Forelimb muscle (tissue), 1 donor: Measurements from ENCODE around the gene BSCL2. TPM values are rescaled to one million over a fixed set of nuclear protein-coding genes. Genes with fewer than 3 reads are reported as not detected.
"Not testable (repeated sequence)": the region's sequence is repeated elsewhere in the genome, so short reads cannot be mapped to it uniquely, and the experiment has no call there.

ENCODE experiments used
- DNase-seq: peaks from one replicate; pipeline ENCODE4 v3.0.0-alpha.2; 2013; ENCODE audit warnings: low read depth
- polyA plus RNA-seq: library from polyadenylated mRNA; unstranded; fragments of 120-200 nt; gene quantifications from one replicate; pipeline ENCODE4 v1.2.1, GENCODE V29; 2013; ENCODE audit not compliant: insufficient read length

Gene BSCL2
- polyA plus RNA-seq, 1 donor: 16.5 TPM

- DNase-seq: no peak
These were observed 50.3 kb downstream of the BSCL2 start for GRCh38 chr11:62656796-62657429.

- DNase-seq: no peak
These were observed 52.9 kb downstream of the BSCL2 start for GRCh38 chr11:62654297-62654696.

- no peak for DNase-seq
These were observed 54.8 kb downstream of the BSCL2 start for GRCh38 chr11:62652161-62653006.

GRCh38 chr11:62650283-62650682 is 56.9 kb downstream of the BSCL2 start:
- DNase-seq: not testable (repeated sequence)

GRCh38 chr11:62649486-62649885 is 57.7 kb downstream of the BSCL2 start:
- DNase-seq: no peak

GRCh38 chr11:62648967-62649364 is 58.3 kb downstream of the BSCL2 start:
- no peak for DNase-seq

GRCh38 chr11:62648185-62648966 is 58.8 kb downstream of the BSCL2 start:
- no peak for DNase-seq

- no peak for DNase-seq
These were observed 59.6 kb downstream of the BSCL2 start for GRCh38 chr11:62647609-62648005.

GRCh38 chr11:62646825-62647608 is 60.2 kb downstream of the BSCL2 start:
- DNase-seq: no peak

- peak; percentile 90 for DNase-seq
These were observed 61.0 kb downstream of the BSCL2 start, which contains the start of gene GANAB for GRCh38 chr11:62645946-62646824. TSS of gene GANAB (minus strand) at chr11:62646613. CDS start at chr11:62646599, 14 bp downstream.

- DNase-seq: no peak
These were observed 61.6 kb downstream of the BSCL2 start for GRCh38 chr11:62645671-62645945.

- DNase-seq: no peak
These were observed 63.0 kb downstream of the BSCL2 start for GRCh38 chr11:62644220-62644619.

Other genes with a start within 250 kb of the BSCL2 start
- 240 TPM for gene AHNAK, start 160.6 kb downstream of the BSCL2 start, polyA plus RNA-seq
- 3,650 TPM for gene EEF1G, start 133.5 kb downstream of the BSCL2 start, polyA plus RNA-seq
- 11.2 TPM for gene TUT1, start 115.9 kb downstream of the BSCL2 start, polyA plus RNA-seq
- gene MTA2, start 105.6 kb downstream of the BSCL2 start, polyA plus RNA-seq: 38.7 TPM
- gene EML3, start 94.6 kb downstream of the BSCL2 start, polyA plus RNA-seq: 15.3 TPM
- 1.4 TPM for gene ROM1, start 94.2 kb downstream of the BSCL2 start, polyA plus RNA-seq
- gene B3GAT3, start 85.4 kb downstream of the BSCL2 start, polyA plus RNA-seq: 21.9 TPM
- 142 TPM for gene GANAB, start 60.8 kb downstream of the BSCL2 start, polyA plus RNA-seq
- 10.9 TPM for gene INTS5, start 54.1 kb downstream of the BSCL2 start, polyA plus RNA-seq
- gene C11orf98, start 42.2 kb downstream of the BSCL2 start, polyA plus RNA-seq: 29.4 TPM
- 2.8 TPM for gene CSKMT, start 42.1 kb downstream of the BSCL2 start, polyA plus RNA-seq
- gene UQCC3, start 35.8 kb downstream of the BSCL2 start, polyA plus RNA-seq: 5.5 TPM
- gene LBHD1, start 35.2 kb downstream of the BSCL2 start, polyA plus RNA-seq: 5.8 TPM
- gene UBXN1, start 28.4 kb downstream of the BSCL2 start, polyA plus RNA-seq: 145 TPM
- 18.8 TPM for gene LRRN4CL, start 17.9 kb downstream of the BSCL2 start, polyA plus RNA-seq
- 0.68 TPM for gene GNG3, start 252 bp upstream of the BSCL2 start, polyA plus RNA-seq
- 41.3 TPM for gene HNRNPUL2, start 20.0 kb upstream of the BSCL2 start, polyA plus RNA-seq
- 28.2 TPM for gene TTC9C, start 21.1 kb upstream of the BSCL2 start, polyA plus RNA-seq
- gene ZBTB3, start 46.7 kb upstream of the BSCL2 start, polyA plus RNA-seq: 4.1 TPM
- gene POLR2G, start 54.2 kb upstream of the BSCL2 start, polyA plus RNA-seq: 83.2 TPM
- gene TAF6L, start 64.0 kb upstream of the BSCL2 start, polyA plus RNA-seq: 17.0 TPM
- gene TMEM179B, start 80.0 kb upstream of the BSCL2 start, polyA plus RNA-seq: 27.2 TPM
- 15.5 TPM for gene TMEM223, start 84.6 kb upstream of the BSCL2 start, polyA plus RNA-seq
- gene NXF1, start 98.0 kb upstream of the BSCL2 start, polyA plus RNA-seq: 64.5 TPM
- 32.0 TPM for gene STX5, start 124.6 kb upstream of the BSCL2 start, polyA plus RNA-seq
- not detected for gene TEX54, start 125.4 kb upstream of the BSCL2 start, polyA plus RNA-seq
- 33.1 TPM for gene WDR74, start 132.2 kb upstream of the BSCL2 start, polyA plus RNA-seq
- 29.9 TPM for gene SLC3A2, start 173.5 kb upstream of the BSCL2 start, polyA plus RNA-seq
- gene CHRM1, start 213.9 kb upstream of the BSCL2 start, polyA plus RNA-seq: 0.09 TPM